Forelimb muscle (tissue), 1 donor: Measurements from ENCODE around the gene PDZD7. TPM values are rescaled to one million over a fixed set of nuclear protein-coding genes. Genes with fewer than 3 reads are reported as not detected.

ENCODE experiments used
- DNase-seq: peaks from one replicate; pipeline ENCODE4 v3.0.0-alpha.2; 2013; ENCODE audit warnings: low read depth
- polyA plus RNA-seq: library from polyadenylated mRNA; unstranded; fragments of 120-200 nt; gene quantifications from one replicate; pipeline ENCODE4 v1.2.1, GENCODE V29; 2013; ENCODE audit not compliant: insufficient read length

Gene PDZD7
- polyA plus RNA-seq, 1 donor, result 1.6 TPM

GRCh38 chr10:100967332-100967731 lies 63.6 kb downstream of the PDZD7 start:
- DNase-seq, result no peak

- DNase-seq, result no peak
These were observed 64.0 kb downstream of the PDZD7 start for GRCh38 chr10:100966887-100967286.

GRCh38 chr10:100965820-100966219 lies 65.1 kb downstream of the PDZD7 start:
- DNase-seq, result no peak

DNA sequence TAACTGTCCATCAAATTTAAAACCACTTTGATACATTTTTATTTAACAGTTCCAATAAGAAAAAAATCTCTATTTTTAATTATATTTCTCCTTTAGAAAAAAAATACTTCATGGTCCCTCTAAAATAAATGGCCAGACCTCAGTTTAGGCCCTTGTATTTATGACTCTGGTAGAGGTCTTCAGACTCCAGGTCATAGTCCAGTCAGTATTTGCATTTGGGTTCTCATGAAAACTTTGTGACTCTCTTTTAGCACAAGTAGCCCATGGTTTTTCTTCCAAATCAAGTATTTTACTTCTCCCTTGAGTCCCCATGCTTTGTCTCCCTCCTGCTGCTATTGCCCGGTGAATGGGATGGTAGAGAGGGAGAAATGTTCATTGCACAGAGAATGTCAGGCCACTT lies 67.1 kb downstream of the PDZD7 start:
- no peak for DNase-seq

DNA sequence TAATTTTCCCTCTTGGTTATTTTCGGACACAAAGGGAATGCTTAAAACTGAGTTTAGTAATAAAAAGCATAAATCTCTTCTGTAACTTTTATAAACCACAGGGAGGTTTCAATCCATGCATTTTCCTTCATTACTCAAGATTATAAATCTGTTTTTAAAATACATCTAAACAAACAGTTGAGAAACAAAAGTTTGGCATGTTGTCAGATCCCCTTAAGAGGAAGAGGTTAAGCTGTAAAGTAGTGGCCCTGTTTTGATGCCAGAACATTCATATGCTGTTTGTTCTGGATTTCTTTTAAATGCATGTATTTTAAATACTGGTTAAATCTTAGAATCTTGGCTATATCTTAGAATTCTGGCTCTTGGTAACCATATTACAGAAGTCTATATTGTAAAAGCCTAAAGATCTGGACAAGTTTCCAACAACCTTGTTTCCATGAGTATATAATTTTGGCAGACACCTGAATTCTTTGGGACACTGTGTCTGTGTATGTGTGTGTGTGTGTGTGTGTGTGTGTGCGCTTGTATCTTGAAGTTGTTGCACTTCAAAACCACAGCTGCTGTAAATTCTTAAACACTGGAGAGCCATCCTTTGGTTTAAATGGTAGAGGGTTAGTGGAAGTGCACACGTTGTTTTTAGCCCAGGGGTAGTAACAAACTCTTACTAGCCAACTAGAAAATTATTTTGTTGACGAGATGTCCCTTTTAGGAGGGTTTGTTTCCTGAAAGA lies 68.4 kb downstream of the PDZD7 start:
- DNase-seq, result no peak

DNA sequence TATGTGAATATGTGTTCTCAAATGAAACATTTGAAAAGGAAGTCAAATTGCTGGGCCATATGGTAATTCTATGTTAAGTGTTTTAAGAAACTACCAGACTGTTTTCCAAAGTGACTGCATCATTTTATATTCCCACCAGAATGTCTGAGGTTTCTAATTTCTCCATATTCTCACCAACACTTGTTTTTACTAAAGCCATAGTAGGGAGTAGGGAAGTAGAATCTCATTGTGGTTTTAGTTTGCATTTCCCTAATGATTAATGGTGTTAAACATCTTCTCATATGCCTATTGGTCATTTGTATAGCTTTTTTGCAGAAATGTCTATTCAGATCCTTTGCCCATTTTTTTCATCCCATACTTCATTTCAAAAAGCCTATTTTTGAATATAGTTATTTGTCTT lies 70.7 kb downstream of the PDZD7 start:
- DNase-seq, result no peak

Other genes starting within 250 kb of the PDZD7 start
- gene SLF2, start 118.2 kb downstream of the PDZD7 start, polyA plus RNA-seq, result 87.6 TPM
- gene SEMA4G, start 61.6 kb downstream of the PDZD7 start, polyA plus RNA-seq, result 6.7 TPM
- 73.6 TPM for gene MRPL43, start 43.6 kb downstream of the PDZD7 start, polyA plus RNA-seq
- 9.3 TPM for gene TWNK, start 43.6 kb downstream of the PDZD7 start, polyA plus RNA-seq
- gene LZTS2, start 31.3 kb downstream of the PDZD7 start, polyA plus RNA-seq, result 60.9 TPM
- 22.5 TPM for gene SFXN3, start 105 bp upstream of the PDZD7 start, polyA plus RNA-seq
- gene KAZALD1, start 30.9 kb upstream of the PDZD7 start, polyA plus RNA-seq, result 28.0 TPM
- not detected for gene TLX1, start 100.2 kb upstream of the PDZD7 start, polyA plus RNA-seq
- gene LBX1, start 198.3 kb upstream of the PDZD7 start, polyA plus RNA-seq, result 9.6 TPM